Activated T-cell treated with anti-CD3 and anti-CD28 coated beads, Interleukin-2, amount 50 U/mL, for 4 hours (primary cell): ENCODE measurements around the gene NATD1. TPM values are rescaled to one million over a fixed set of nuclear protein-coding genes. Genes with fewer than 3 reads are reported as not detected.

Source experiments
- ATAC-seq, 2 donors: fragments of 200-7000 bp; cut with Tn5 transposase; one replicate each; pipeline ENCODE4 v1.10.0; 2021
- DNase-seq: peaks from one replicate; pipeline ENCODE4 v3.0.0-alpha.2; 2020
- H3K27me3 Mint-ChIP-seq: one replicate; pipeline ENCODE4 v1.8.0; 2021; ENCODE audit warnings: low read depth, mixed read lengths
- H3K36me3 Mint-ChIP-seq: one replicate; pipeline ENCODE4 v1.8.0; 2022; ENCODE audit warnings: mixed read lengths; ENCODE audit not compliant: insufficient read depth
- H3K4me1 Mint-ChIP-seq: one replicate; pipeline ENCODE4 v1.8.0; 2021; ENCODE audit warnings: low read depth, mixed read lengths
- H3K4me3 Mint-ChIP-seq: one replicate; pipeline ENCODE4 v1.8.0; 2021; ENCODE audit warnings: mild to moderate bottlenecking, moderate library complexity, mixed read lengths
- H3K9me3 Mint-ChIP-seq: one replicate; pipeline ENCODE4 v1.8.0; 2021; ENCODE audit warnings: mixed read lengths
- total RNA-seq, 3 donors: library from RNA; stranded (reverse); gene quantifications; one replicate each; pipeline ENCODE4 v1.2.1, GENCODE V29; 2021

The NATD1 gene
- total RNA-seq, 3 donors from 2014 or later: 0.73 to 0.98 (median 0.90) TPM

DNA sequence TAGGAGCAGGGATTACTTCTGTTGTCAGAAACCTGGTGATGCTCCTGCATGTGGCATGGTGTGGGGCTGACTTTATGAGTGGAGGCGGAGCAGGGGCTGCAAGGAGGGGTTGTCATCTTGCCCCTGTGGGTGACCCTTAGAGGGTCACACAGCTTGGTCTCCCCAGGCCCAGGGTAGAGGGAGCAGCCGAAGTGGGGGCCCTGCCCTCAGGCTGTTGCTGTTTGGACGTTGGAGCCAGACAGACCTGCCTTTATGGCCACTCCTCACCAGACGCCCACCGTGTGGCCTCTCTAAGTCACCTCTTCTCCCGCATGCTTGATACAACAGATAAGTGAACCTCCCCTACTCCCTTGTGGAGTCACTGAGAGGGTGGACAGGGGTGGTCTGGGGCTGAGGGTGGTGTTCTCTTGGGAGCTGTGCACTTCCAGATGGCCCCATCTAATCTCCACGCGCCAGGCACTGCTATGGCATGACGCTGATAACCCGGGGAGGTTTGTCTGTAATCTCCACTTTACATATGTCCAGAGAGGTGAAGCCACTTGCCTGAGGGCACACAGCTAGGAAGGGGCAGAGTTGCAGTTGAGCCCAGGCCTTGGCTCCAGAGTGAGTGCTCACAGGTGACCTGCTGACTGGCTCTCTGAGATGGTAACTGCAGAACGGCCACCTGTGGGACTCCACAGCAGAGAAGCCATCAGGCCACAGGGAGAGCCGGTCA is 41.3 kb upstream of the NATD1 start:
- Mint-ChIP-seq H3K4me3 (no peak overlapping the region), H3K27me3 (peaks cover 5% of the 10 kb centered on the region), H3K4me1 (peaks cover 31% of the 10 kb centered on the region), H3K36me3 (peaks cover 8% of the 10 kb centered on the region), H3K9me3 (peaks cover 3% of the 10 kb centered on the region)
- DNase-seq: no peak
- no peak for ATAC-seq

DNA sequence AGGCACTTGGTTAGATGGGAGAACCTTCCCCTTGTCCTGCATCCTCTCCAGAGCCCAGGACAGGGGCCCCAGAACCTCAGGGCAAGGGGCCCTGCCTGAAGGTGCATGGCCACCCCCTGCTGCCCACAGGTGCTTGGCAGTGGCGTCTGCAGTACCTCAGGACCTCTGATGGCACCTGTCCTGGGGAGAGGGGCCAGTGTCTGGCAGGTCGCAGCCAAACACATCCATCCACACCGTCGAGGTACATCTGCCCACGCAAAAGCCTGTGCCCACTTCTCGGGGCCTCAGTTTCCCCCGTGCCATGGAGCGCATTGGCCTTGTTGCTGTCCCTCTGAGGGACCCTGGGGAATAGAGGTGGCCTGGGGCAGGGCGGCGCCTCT is 40.6 kb upstream of the NATD1 start:
- Mint-ChIP-seq H3K9me3 (peaks cover 3% of the 10 kb centered on the region), H3K4me1 (peaks cover 38% of the 10 kb centered on the region), H3K4me3 (no peak overlapping the region), H3K27me3 (peaks cover 5% of the 10 kb centered on the region), H3K36me3 (peaks cover 8% of the 10 kb centered on the region)
- DNase-seq (no peak), ATAC-seq (no peak)

DNA sequence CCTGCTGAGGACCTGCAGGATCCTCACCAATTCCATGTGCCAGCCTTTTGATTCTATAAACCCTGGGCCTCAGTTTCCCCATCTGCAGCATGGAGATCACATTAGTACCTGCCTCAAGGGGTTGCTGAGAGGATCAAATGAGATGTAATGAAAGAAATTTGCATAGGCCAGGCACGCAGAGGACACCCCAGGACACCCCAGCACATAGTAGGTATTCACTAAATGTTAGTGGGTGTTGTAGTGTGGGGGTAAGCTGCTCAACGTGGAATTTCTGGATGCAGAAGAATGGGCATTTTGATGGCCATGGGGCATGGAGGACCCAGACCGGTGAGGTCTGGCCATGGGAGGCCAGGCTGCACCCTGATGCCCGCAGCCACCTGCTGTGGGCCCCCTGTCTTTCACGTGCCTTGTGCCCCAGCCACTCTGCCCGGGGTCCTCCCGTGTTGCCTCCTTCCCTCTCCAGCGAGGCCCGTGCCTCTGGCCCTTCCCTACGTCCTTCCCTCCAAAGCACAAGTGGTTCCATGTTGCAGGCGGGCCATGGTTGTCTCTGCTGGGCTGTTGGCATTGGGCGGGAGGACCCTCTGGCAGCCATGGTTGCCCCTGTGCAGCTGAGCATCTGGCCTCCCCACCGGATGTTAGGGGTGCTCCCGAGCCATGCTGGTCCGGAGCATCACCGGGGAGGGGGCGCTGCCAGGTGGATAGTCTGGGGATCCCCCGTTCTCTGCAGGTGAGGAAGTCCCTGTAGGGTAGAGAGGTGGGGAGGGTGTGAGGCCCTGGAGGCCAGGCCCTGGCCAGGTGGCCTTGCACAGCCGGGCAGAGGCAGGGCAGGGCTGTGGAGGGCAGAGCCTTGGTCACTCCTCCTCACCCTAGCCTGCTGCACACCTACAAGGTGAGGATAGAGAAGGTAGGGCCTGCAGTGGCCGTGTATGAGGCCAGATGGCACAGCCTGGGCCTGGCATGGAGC is 39.9 kb upstream of the NATD1 start:
- Mint-ChIP-seq H3K27me3 (peaks cover 5% of the 10 kb centered on the region), H3K4me3 (no peak overlapping the region), H3K4me1 (peaks cover 44% of the 10 kb centered on the region), H3K36me3 (peaks cover 8% of the 10 kb centered on the region), H3K9me3 (peaks cover 3% of the 10 kb centered on the region)
- ATAC-seq: no peak
- no peak for DNase-seq

DNA sequence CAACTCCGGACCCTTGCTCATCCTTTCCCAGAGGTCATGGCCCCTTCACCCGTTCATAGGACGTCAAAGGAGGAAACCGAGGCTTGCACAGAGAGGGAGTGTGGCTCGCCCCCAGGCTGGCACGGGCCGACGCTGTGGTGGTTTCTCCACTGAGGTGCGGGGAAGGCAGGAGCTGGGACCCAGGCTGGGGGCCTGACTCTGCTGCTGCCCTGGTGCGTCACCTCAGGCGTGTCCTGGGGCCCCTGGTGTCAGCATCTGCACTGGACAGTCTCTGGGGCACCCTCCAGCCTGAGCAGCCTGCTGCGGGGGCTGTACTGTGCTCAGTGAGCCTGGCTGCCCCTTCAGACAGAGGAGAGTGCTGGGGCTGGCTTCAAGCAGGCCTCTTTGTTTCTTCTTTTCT is 38.7 kb upstream of the NATD1 start:
- H3K4me3 Mint-ChIP-seq: no peak overlapping the region
- peaks cover 3% of the 10 kb centered on the region for H3K9me3 Mint-ChIP-seq
- peaks cover 5% of the 10 kb centered on the region for H3K27me3 Mint-ChIP-seq
- H3K36me3 Mint-ChIP-seq: peaks cover 8% of the 10 kb centered on the region
- ATAC-seq: no peak
- no peak for DNase-seq
- peaks cover 56% of the 10 kb centered on the region for H3K4me1 Mint-ChIP-seq

DNA sequence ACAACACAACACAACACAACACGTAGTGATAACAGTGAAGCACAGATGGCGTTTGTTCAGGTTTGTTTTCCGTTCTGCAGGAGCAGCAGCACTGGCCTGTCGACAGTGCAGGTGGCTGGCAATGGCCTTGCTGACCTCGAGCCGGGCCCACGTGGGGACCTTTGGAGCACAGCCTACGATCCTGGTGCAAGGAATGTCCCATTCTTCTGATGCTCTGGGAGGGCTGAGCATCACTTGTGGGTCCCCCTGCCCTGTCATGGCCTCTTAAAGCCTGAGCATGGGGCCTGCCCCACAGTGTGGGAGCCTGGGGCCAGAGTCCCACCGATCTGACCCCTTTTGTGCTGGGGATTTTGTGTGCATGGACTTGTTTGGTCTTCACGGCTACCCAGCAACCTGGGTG is 38.1 kb upstream of the NATD1 start:
- Mint-ChIP-seq H3K9me3 (peaks cover 3% of the 10 kb centered on the region), H3K4me3 (no peak overlapping the region)
- ATAC-seq: no peak

DNA sequence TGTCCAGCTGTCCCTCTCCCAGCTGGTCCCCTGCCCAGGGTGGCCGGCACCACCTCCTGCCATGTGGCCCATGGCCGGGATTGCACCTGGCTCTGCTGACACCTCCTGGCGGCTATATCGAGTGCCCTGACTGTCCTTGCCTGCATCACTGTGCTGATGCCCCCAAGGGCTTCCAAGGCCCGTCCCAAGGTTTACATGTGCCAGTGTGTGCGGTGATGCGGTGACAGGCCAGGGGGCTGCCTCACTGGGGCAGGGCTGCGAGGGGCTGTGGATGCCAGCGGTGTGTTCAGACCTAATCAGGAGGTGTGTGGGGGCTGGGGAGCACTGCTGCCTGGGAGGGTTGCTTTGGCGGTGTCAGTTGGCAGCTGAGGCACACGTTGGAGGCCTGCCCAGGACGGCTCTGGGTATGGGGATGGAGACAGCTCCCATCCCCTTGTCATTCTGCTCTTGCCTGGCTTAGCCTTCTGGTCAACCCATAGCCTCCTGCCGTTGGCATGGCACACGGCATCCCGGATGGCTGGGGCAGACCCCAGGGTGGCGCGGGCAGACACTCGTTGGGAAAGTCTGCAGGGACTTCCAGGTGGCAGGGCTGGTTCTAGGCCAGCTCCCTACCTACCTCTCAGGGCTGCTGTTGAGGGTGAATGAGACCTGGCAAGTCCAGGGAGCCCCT is 36.8 kb upstream of the NATD1 start:
- ATAC-seq (no peak), DNase-seq (no peak)
- Mint-ChIP-seq H3K27me3 (peaks cover 5% of the 10 kb centered on the region), H3K4me3 (no peak overlapping the region), H3K36me3 (peaks cover 19% of the 10 kb centered on the region), H3K4me1 (peaks cover 60% of the 10 kb centered on the region), H3K9me3 (peaks cover 3% of the 10 kb centered on the region)

More for the DNA sequence above, 38.1 kb upstream of the NATD1 start:
- Mint-ChIP-seq H3K4me1 (peaks cover 60% of the 10 kb centered on the region), H3K27me3 (peaks cover 5% of the 10 kb centered on the region), H3K36me3 (peaks cover 11% of the 10 kb centered on the region)
- no peak for DNase-seq

DNA sequence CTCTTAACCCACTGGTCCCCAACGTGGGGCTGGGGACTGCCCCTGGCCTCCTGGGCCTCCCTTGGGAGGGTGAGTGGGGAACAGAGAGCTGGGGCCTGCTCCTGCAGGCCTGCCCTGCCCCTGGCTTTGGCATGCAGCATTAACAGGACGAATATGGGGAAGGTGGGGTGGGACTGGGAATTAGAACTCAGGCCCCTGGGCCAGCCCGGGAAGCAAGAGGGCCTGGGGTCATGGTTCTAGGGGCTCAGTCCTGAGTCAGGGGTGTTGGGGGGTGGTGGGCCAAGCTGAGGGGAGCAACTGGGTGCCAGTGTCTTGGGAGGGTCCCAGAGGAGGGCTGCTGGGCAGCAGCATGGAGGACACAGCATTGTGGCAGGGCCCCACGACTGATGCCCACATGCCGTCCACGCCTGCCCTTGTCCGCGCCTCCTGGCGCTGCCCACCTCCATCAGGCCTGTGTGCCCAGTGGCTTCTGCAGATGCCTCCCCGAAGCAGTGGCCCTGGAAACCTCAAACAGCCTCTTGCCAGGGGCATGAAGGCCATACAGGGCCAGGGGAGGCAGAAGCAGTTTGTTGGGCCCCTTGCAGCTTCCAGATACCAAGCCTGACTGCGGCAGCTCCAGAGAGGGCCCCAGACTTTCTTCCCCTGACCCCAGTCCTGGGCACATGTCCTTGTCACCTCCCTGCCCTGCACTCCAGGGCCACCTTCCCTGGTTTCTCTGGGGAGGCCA is 36.1 kb upstream of the NATD1 start:
- Mint-ChIP-seq H3K4me1 (peaks cover 54% of the 10 kb centered on the region), H3K9me3 (no peaks in the 10 kb centered on the region), H3K36me3 (peaks cover 13% of the 10 kb centered on the region), H3K27me3 (peaks cover 5% of the 10 kb centered on the region), H3K4me3 (peak overlapping the region; percentile 96)
- no peak for DNase-seq
- ATAC-seq: no peak

DNA sequence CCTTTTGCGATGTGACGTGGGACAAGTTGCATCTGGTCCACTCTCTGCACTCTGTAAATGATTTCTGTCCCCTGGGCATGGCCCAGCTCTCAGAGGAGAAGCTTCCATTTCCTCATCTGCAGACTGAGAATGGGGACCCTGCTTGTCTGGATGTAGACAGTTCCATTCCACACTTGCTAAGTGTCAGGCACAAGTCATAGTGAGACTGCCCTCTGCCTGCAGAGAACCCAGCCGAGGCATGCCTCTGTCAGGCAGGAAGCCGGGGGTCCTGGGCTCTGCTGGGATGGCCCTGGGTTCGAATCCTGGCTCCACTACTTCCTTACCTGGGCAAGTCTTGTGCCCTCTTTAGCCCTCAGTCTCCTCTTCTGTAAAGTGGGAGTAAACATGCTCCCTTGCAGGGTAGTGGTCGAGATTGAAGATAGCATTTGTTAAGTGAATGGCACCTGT is 35.4 kb upstream of the NATD1 start:
- Mint-ChIP-seq H3K36me3 (peaks cover 13% of the 10 kb centered on the region), H3K27me3 (peaks cover 5% of the 10 kb centered on the region), H3K4me1 (peaks cover 51% of the 10 kb centered on the region), H3K9me3 (no peaks in the 10 kb centered on the region), H3K4me3 (peak overlapping the region; percentile 96)
- ATAC-seq (no peak), DNase-seq (no peak)

DNA sequence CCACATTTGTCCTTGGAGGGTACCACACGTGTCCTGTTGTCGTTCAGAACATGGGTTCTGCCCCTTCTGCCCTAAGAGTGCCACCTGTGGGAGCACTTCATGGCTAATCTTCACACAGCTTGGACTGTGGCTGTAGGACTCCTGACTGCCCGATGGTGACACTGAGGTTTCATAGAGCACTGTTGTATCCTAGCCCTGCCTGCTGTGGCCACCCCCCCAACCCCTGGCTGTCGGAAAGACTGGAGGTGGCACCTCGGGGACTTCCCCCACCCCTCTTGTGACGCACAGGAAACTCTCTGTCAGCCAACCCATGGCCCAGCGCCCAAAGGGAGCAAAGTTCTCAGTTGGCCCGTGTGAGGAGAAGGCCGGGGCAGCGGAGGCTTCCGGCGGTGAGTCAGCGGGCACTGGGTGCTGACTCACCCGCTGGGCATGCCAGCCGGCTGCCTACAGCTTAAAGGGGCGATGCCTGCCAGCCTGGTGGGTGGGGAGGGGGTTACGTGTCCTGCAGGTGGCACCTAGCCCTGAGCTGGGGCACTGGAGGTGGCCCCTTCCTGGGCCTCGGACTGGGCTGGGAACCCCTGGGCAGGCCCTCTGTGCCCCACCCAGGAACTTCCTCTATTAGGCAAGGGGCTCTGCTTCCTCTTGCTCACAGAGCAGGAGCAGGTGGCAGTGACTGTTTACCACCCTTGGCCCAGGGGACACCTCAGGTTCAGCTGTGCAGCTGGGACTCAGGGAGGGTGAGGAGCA is 34.7 kb upstream of the NATD1 start:
- Mint-ChIP-seq H3K36me3 (peaks cover 13% of the 10 kb centered on the region), H3K4me1 (peaks cover 54% of the 10 kb centered on the region), H3K4me3 (peak overlapping the region; percentile 96), H3K27me3 (peaks cover 5% of the 10 kb centered on the region), H3K9me3 (no peaks in the 10 kb centered on the region)
- peak; percentile 97 for DNase-seq
- peak; percentile 70 for ATAC-seq

DNA sequence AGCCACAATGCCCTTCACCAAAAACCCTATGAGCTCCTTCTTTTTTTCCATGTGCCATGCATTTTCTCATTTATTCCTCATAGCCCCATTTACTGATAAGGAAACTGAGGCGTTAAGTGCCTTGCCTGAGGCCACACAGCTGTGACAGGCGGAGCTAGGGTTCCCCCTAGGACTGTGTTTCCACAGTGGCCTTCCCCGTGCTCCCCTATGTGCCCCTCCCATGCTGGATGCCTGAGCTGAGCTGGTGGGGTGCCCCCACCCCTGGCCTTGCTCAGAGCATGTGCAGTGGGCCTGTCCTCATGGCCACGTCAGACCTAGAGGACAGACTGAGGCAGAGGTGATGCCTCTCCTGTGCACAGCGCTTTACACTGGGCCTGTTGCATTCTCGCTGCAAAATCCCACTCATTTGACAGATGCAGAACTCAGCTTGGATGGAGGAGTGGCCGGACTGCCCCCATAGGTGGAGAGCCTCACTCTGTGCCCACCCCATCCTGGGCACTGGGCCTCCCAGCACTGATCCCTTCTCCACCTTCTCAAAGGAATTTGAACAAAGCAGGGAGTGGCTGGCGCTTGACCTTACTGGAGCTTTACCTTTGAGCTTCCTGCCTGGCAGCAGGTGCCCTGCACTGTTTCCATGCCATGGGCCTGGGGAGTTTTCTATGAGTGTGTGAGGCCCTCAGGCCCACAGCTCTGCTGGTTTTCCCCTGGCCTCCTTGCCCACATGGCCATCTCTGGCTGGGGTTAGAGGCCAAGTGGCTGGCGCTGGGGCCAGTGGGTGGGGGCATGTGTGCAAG is 33.9 kb upstream of the NATD1 start:
- H3K9me3 Mint-ChIP-seq: no peaks in the 10 kb centered on the region
- ATAC-seq (no peak), DNase-seq (peak; percentile 32)
- peak overlapping the region; percentile 96 for H3K4me3 Mint-ChIP-seq
- peaks cover 56% of the 10 kb centered on the region for H3K4me1 Mint-ChIP-seq
- H3K36me3 Mint-ChIP-seq: peaks cover 13% of the 10 kb centered on the region
- peaks cover 5% of the 10 kb centered on the region for H3K27me3 Mint-ChIP-seq

DNA sequence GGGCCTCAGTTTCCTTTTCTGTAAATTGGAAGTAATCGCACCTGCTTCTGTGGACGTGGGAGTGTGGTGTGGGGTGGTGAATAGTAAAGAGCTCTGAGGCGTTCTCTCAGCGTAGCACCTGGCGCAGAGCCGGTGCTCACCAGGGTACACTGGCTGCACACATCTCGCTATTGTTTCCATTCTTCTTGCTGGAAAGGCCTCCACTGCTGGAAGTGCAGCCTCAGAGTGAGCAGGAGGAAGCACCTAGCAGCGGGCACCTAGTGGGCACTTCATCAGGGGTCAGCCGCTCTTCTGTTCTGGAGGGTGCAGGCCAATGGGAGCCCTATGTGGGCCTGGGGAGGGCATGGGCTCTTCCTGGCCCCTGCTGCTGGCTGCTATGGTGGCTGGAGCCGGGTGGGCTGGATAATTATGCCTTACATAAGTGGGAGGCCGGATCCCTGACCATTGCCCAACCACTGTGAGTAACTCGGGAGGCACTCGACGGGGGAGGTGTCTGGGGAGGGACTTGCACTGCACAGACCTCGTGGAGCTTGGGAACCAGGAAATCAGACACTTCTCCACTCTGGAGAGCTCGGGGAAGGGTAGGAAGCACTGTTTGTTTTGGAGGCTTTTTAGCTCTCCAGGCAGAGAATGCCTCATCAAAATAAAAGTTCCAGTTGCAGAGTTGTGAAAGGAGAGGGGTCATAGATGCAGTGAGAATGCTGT is 33.0 kb upstream of the NATD1 start:
- Mint-ChIP-seq H3K27me3 (peaks cover 3% of the 10 kb centered on the region), H3K4me3 (peak overlapping the region; percentile 96), H3K4me1 (peaks cover 55% of the 10 kb centered on the region), H3K36me3 (peaks cover 11% of the 10 kb centered on the region), H3K9me3 (no peaks in the 10 kb centered on the region)
- ATAC-seq (no peak), DNase-seq (no peak)
